Measurements from ENCODE around the gene NTRK2.

- TF ChIP-seq CTCF (IDR thresholded peaks at IDR 0.05; ENCODE audit: poor library complexity) (no peak), EZH2 (IDR thresholded peaks at IDR 0.05; ENCODE audit: borderline replicate concordance) (no peak)
Observed at GRCh38 chr9:84928419-84928818, 258.9 kb downstream of the NTRK2 start.

All from hepatocyte (in vitro differentiated cells).